Measurements from ENCODE around the gene EIPR1. TPM values are rescaled to one million over a fixed set of nuclear protein-coding genes. Genes with fewer than 3 reads are reported as not detected.
A peak's percentile ranks its signal among the peaks of the same experiment; 100 is the strongest.

The EIPR1 gene
- total RNA-seq, 4 donors from 2014 or later: 26.1 to 51.6 (median 40.0) TPM

DNA sequence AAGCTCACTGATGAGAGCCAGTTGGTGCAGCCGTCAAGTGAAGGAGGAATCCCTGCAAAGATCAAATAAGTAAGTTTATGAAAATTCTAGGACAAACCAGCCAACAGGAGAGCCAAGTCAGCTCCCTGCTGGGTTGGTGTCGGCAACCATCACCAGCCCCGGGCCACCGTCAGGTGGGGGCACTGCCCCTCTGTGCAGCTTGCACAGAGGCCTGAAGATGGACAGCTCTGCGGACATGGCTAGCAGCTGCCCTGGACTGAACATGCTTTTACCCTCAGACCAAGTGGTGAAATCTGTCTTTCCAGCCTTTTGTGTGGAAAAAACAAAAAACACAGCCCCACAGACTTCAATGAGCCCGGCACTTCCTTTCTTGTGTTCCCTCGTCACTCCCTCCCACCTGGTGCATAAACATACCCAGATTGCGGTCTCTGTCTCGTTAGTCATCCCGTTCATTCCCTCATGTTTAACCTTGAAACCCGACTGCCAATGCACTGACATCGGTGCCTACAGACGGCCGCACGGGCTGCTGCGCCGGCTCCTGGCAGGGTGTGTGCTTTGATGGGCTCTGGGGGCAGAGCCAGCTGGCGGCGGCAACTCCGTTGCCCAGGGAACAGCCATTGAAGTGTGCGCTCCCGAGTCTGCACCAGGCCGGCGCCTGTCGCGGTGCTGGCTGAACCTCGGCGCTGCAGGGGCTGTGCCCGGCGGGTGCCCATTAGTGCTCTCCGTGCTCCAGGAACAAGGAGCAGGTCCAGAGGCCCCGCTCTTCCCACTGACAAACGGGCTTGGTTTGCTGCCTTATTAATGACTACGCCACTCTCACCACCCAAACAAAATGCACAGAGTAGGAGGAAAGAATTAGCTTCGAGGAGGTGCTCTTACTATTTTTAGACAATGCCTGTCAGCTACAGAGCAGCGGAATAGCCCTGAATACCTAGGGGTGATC lies 95.3 kb downstream of the EIPR1 start:
- Histone ChIP-seq H3K36me3 (no peaks in the 10 kb centered on the region), H3K9me3 (no peaks in the 10 kb centered on the region), H3K4me3 (replicated peaks in 1 of 3) (no peak overlapping the region), H3K27ac (peak overlapping the region; percentile 71 to 81 (median 80)), H3K27me3 (no peaks in the 10 kb centered on the region), H3K4me1 (peaks cover 21 to 62% of the 10 kb centered on the region in 2 donors)
- TF ChIP-seq CTCF (IDR thresholded peaks at IDR 0.05): peak in 1 of 6 experiments; percentile 7
- TF ChIP-seq POLR2A (IDR thresholded peaks at IDR 0.05): peak in 1 of 2 donors; percentile 10
- 62 to 78% methylated on average over 28 to 36 of the region's 36 CpGs for WGBS, 2 donors
- intact Hi-C loops (cut with DNase I): loop anchor here (10.0 kb wide), 1 partner anchor 88 kb away; no protein-coding TSS in a partner anchor
- peak; percentile 86 to 87 for DNase-seq

DNA sequence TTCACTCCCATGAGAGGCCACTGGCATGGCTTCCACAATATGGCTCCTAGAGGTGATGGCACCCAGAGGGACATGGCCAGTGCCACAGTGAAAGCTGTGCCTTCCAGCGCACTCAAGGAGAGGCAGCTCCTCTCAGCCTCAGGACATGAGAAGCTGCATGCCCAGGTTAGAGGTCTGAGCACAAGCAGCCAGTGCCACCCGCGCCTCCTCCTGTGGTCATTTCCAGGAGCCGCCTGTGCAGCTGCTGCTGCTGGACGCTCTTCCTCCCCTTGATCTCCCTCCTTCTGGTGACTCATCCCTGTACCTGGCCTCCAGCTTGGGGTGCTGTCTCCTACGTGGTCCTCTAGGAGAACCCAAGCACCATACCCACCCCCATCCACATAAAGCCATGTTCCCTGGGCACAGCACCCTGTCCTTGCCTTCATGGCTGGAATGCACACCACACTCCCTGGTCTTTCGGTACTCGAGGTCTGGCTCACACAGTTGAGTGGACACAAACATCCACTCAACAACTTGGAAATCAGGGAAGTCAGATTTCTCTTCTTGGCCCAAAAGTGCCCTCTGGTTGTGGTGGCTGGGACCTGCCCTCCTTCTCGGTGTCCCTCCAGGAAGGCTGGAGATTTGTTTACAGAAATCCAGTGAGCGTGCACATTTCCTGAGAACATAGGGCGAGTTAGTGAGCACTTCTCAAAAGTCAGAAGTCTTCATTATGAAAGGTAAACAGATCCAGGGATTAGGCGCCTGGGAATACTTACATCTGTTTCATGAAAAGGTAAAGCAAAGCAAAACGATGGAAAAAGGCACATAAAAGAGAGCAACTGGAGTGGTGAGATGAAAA lies 96.7 kb downstream of the EIPR1 start:
- TF ChIP-seq CTCF (IDR thresholded peaks at IDR 0.05) (peak in 4 of 6 experiments; percentile 30 to 61 (median 50)), POLR2A (IDR thresholded peaks at IDR 0.05) (no peak)
- Histone ChIP-seq H3K4me1 (peaks cover 21 to 53% of the 10 kb centered on the region in 2 donors), H3K4me3 (replicated peaks in 1 of 3) (no peak overlapping the region), H3K27me3 (no peaks in the 10 kb centered on the region), H3K36me3 (no peaks in the 10 kb centered on the region), H3K9me3 (no peaks in the 10 kb centered on the region), H3K27ac (peak overlapping the region; percentile 68 to 81 (median 80))
- 46 to 52% methylated on average over 10 to 13 of the region's 13 CpGs for WGBS, 2 donors
- intact Hi-C loops (cut with DNase I): loop anchor here (10.0 kb wide), 1 partner anchor 86 kb away; no protein-coding TSS in a partner anchor
- DNase-seq: peak; percentile 88 to 91

GRCh38 chr2:3280197-3280596 lies 97.4 kb downstream of the EIPR1 start:
- Histone ChIP-seq H3K9me3 (no peaks in the 10 kb centered on the region), H3K36me3 (no peaks in the 10 kb centered on the region), H3K27me3 (no peaks in the 10 kb centered on the region), H3K4me3 (replicated peaks in 1 of 3) (no peak overlapping the region), H3K4me1 (peaks cover 21 to 46% of the 10 kb centered on the region in 2 donors), H3K27ac (peak overlapping the region; percentile 68 to 81 (median 71))
- intact Hi-C loops (cut with DNase I): loop anchor here (10.0 kb wide), 1 partner anchor 85 kb away; no protein-coding TSS in a partner anchor
- 92 to 94% methylated on average over 17 to 20 of the region's 20 CpGs for WGBS, 2 donors
- peak in 1 of 2 donors; percentile 21 for DNase-seq
- TF ChIP-seq CTCF (IDR thresholded peaks at IDR 0.05) (no peak), POLR2A (IDR thresholded peaks at IDR 0.05) (no peak)

- TF ChIP-seq CTCF (IDR thresholded peaks at IDR 0.05) (no peak), POLR2A (IDR thresholded peaks at IDR 0.05) (no peak)
- 90 to 94% methylated on average over 17 of the region's 17 CpGs for WGBS, 2 donors
- H3K27me3 ChIP-seq: no peaks in the 10 kb centered on the region
- H3K4me3 ChIP-seq (replicated peaks in 1 of 3): no peak overlapping the region
- no peaks in the 10 kb centered on the region for H3K9me3 ChIP-seq
- DNase-seq: no peak
- peaks cover 21 to 38% of the 10 kb centered on the region in 2 donors for H3K4me1 ChIP-seq
- H3K36me3 ChIP-seq: no peaks in the 10 kb centered on the region
- peak overlapping the region in 2 of 3 donors; percentile 27 to 81 for H3K27ac ChIP-seq
- intact Hi-C loops (cut with DNase I): no loop called here
These were observed 98.2 kb downstream of the EIPR1 start for GRCh38 chr2:3279236-3279960.
